GM18520 (cell line): Measurements from ENCODE around the gene GSTT4.
"Not testable (repeated sequence)": the region's sequence is repeated elsewhere in the genome, so short reads cannot be mapped to it uniquely, and the experiment has no call there.

Source experiments
- ATAC-seq: cut with Tn5 transposase; IDR thresholded peaks from one replicate; pipeline ENCODE4 v1.9.1; 2021; ENCODE audit not compliant: unreplicated experiment

Gene GSTT4

DNA sequence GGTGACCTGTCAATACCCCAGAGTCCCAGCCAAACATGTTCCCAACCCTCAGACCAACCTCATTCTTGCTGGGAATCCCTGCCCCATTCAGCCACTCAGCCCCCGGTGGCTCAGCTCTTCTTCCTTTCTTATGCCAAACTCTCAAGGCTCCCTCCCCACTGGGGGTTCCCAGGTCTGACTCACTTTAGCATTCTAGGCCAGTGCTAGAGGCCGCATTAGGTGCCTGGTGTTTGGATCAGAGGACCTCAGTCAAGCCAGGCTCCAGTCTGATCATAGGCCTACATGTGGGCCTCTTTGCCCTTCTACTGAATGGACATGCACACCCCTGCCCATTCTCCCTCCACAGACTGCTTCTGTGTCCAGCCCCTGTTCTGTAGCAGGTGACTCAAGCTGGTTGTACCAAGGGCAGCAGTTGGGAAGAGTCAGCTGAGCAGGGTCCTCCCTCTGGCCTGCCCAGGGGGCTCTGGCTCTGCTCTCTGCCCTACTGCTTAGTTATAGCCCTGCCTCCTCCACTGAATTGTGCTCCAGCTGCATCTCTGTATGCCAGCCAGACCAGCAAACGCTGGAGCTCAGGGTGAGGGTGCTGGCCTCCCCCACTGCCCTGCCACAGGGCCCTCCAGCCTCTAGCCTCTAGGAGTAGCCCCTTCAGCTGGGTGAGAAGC, 15.5 kb downstream of the GSTT4 start:
- ATAC-seq: not testable (repeated sequence)

GRCh38 chr22:23986538-23987178, 18.6 kb downstream of the GSTT4 start:
- ATAC-seq: not testable (repeated sequence)

GRCh38 chr22:23986089-23986488, 19.2 kb downstream of the GSTT4 start:
- not testable (repeated sequence) for ATAC-seq

- ATAC-seq: no peak
These were observed 20.8 kb downstream of the GSTT4 start for GRCh38 chr22:23984430-23984829.

- not testable (repeated sequence) for ATAC-seq
These were observed 24.7 kb downstream of the GSTT4 start for GRCh38 chr22:23980567-23980966.

DNA sequence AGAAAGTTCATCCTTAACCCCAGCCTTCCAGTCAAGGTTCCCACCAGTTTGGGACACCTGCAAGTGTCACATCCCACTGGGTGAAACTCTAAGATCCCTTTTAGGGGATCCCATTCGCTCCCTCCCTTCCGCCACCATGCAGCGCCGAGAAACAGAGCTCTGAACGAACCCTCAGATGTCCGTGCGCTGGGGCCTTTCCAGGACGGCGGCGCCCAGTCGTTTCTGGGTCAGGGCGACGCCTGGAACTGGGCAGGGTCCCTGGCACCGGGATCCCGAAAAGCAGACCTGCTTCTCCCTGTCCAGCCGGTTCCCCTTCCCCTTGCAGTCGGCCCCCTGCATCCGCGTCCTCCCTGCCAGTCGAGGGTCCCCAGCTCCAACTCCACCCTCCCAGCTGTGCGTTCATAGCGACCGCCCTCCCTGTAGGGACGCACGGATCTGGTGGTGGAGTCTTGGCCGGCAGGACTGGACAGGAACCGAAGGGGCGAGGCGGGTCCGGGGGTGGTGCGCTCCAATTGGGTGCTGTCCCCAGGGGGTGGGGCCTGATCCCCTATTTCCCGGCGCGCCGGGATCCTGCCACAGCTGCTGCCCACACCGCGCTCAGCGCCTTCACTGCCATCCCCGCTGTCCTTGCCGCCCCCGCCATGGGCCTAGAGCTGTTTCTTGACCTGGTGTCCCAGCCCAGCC, 25.6 kb downstream of the GSTT4 start, which contains the start of gene GSTT2:
GSTT2 (plus strand) TSS at position 578 of the 684 bp plus-strand sequence.
- not testable (repeated sequence) for ATAC-seq

- ATAC-seq: not testable (repeated sequence)
These were observed 27.9 kb downstream of the GSTT4 start for GRCh38 chr22:23977304-23977703.

DNA sequence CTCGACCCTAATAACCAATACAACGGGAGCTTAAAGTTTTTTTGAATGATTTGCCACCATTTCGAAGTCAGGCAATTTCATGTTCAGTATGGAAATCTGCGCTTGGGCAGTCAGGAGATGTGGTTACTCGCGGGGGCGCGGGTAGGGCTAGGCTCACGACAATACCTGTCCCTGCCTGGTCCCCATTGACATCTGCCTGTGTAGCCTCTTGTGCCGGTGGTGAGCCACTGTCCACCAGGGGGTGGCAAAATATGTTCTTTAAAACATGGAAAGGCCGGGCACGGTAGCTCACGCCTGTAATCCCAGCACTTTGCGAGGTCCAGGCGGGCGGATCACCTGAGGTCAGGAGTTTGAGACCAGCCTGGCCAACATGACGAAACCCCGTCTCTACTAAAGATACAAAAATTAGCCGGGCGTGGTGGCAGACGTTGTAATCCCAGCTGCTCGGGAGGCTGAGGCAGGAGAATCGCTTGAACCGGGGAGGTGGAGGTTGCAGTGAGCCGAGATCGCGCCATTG, 30.4 kb downstream of the GSTT4 start:
- ATAC-seq: not testable (repeated sequence)

DNA sequence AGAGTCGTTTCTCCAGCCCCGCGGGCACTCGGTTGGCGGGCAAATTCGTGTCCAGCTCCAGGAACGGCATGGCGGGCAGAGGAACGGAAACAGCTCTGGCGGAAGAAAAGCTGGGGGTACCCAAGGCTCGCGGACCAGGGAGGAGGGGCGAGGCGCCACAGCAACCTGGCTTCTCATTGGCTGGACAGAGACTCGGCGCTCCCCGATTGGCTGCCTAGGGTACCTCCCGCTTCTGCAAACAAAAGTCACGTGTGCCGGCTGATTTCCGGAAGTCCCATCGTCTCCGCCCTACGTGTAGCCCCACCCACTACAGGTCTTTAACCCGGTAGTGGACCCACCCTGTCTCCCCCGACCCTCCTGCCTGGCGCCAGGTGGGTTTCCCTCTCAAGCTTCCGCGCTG, 30.9 kb downstream of the GSTT4 start, which contains the start of gene DDT:
DDT (minus strand) TSS at position 97 of the 400 bp plus-strand sequence; CDS start at position 70, 27 bp downstream.
- peak; percentile 90 for ATAC-seq

DNA sequence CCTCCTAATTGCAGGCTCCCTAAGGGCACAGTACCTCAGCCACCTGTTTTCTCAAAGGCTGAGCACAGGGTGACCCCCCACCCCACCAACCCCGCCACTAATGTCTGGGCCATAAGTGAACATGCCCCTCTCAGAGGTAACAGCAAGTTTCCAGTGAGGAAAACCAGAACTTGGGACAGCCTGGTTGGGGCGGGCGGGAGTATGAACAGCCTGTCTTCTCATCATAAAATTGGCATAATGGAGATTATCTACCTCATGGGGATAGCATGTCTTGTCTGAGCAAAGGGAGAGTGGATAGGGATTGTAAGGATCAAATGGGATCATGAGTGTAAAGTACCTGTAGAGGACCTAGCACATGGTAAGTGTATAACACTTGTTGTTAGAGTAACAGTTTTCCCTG, 33.3 kb downstream of the GSTT4 start:
- ATAC-seq: not testable (repeated sequence)

GRCh38 chr22:23970816-23971486, 34.3 kb downstream of the GSTT4 start:
- no peak for ATAC-seq

DNA sequence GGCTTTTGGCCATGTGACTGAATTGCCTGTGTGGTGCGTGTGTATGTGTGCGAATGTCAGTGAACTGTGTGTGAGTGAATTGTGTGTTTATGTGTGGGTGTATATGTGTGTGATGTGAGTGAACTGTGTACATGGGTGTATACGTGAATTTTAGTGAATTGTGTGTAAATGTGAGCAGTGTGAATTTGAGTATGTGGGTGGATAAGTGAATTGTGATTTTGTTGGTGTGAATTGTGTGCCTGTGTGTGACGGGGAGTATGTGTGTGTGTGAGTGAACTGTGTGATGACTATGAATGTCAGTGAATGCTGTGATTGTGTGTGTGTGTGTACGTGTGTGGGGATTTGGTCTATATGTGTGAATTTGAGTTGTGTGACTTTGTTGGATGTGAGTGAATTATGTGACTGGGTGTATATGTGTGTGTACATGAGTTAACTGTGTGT, 35.0 kb downstream of the GSTT4 start:
- ATAC-seq: no peak

- ATAC-seq: no peak
These were observed 36.2 kb downstream of the GSTT4 start for GRCh38 chr22:23969071-23969470.

DNA sequence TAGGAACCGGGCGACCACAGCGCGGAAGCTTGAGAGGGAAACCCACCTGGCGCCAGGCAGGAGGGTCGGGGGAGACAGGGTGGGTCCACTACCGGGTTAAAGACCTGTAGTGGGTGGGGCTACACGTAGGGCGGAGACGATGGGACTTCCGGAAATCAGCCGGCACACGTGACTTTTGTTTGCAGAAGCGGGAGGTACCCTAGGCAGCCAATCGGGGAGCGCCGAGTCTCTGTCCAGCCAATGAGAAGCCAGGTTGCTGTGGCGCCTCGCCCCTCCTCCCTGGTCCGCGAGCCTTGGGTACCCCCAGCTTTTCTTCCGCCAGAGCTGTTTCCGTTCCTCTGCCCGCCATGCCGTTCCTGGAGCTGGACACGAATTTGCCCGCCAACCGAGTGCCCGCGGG, 38.7 kb downstream of the GSTT4 start, which contains the start of gene DDTL:
DDTL (plus strand) TSS at position 321 of the 400 bp plus-strand sequence; CDS start at position 348, 27 bp downstream.
- peak; percentile 94 for ATAC-seq

- not testable (repeated sequence) for ATAC-seq
These were observed 39.2 kb downstream of the GSTT4 start for GRCh38 chr22:23966094-23966493.

GRCh38 chr22:23961084-23961771, 44.0 kb downstream of the GSTT4 start, which contains the start of gene GSTT2B:
Gene GSTT2B, minus strand, starts transcription at chr22:23961195. Its CDS starts 64 bp downstream, at chr22:23961131.
- ATAC-seq: not testable (repeated sequence)

DNA sequence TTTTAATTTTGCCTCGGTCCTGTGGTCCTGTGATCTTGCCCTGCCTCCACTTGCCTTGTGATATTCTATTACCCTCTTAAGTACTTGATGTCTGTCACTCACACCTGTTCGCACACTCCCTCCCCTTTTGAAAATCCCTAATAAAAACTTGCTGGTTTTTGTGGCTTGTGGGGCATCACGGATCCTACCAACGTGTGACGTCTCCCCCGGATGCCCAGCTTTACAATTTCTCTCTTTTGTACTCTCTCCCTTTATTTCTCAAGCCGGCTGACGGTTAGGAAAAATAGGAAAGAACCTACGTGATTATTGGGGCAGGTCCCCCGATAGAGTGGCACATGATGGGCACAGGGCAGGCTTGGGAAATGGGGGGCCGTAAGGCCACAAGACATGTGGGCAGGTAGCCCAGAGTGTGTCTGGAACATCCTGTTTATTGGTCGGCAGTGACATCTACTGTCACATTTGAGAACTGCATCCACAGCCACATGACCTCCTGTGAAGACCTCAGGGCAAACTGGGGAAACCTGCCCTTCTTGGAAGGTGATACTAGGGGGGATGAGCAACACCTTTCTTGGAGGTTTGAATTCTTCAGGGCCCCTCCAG, 48.9 kb downstream of the GSTT4 start:
- not testable (repeated sequence) for ATAC-seq

GRCh38 chr22:23955886-23956285, 49.4 kb downstream of the GSTT4 start:
- ATAC-seq: not testable (repeated sequence)

- ATAC-seq: not testable (repeated sequence)
These were observed 50.3 kb downstream of the GSTT4 start for GRCh38 chr22:23954991-23955305.
